Ishikawa (cell line): ENCODE measurements around the gene PRKCH.

Experiments
- CEBPB ChIP-seq: IDR thresholded peaks from 2 replicates; pipeline ENCODE4 v1.6.1; 2012
- CREB1 ChIP-seq: IDR thresholded peaks from 2 replicates; pipeline ENCODE4 v1.6.1; 2012; ENCODE audit warnings: low read depth
- EGR1 ChIP-seq: IDR thresholded peaks from 2 replicates; pipeline ENCODE4 v1.6.1; 2012
- EP300 ChIP-seq: IDR thresholded peaks from 2 replicates; pipeline ENCODE4 v1.6.1; 2012; ENCODE audit warnings: borderline replicate concordance
- FOXM1 ChIP-seq: IDR thresholded peaks from 2 replicates; pipeline ENCODE4 v1.6.1; 2012; ENCODE audit warnings: low read depth, borderline replicate concordance
- MAX ChIP-seq: IDR thresholded peaks from 2 replicates; pipeline ENCODE4 v1.6.1; 2012
- NFIC ChIP-seq: IDR thresholded peaks from 2 replicates; pipeline ENCODE4 v1.6.1; 2012
- RAD21 ChIP-seq: IDR thresholded peaks from 2 replicates; pipeline ENCODE4 v1.6.1; 2012; ENCODE audit warnings: low read depth
- REST ChIP-seq: IDR thresholded peaks from 2 replicates; pipeline ENCODE4 v1.6.1; 2012; ENCODE audit warnings: low read depth, mild to moderate bottlenecking
- TAF1 ChIP-seq: IDR thresholded peaks from 2 replicates; pipeline ENCODE4 v1.6.1; 2012; ENCODE audit warnings: low read depth, mild to moderate bottlenecking
- TCF12 ChIP-seq: IDR thresholded peaks from 2 replicates; pipeline ENCODE4 v1.6.1; 2012; ENCODE audit warnings: low read depth
- TEAD4 ChIP-seq: IDR thresholded peaks from 2 replicates; pipeline ENCODE4 v1.6.1; 2012
- USF1 ChIP-seq: IDR thresholded peaks from 2 replicates; pipeline ENCODE4 v1.6.1; 2012
- YY1 ChIP-seq: IDR thresholded peaks from 2 replicates; pipeline ENCODE4 v1.6.1; 2012; ENCODE audit warnings: low read depth
- ZBTB7A ChIP-seq: IDR thresholded peaks from 2 replicates; pipeline ENCODE4 v1.6.1; 2012; ENCODE audit warnings: low read depth

The PRKCH gene

GRCh38 chr14:61489932-61490331 is 168.6 kb downstream of the PRKCH start:
- TF ChIP-seq USF1 (no peak), REST (no peak), NFIC (no peak), EGR1 (no peak), CREB1 (no peak), FOXM1 (no peak), CEBPB (no peak), ZBTB7A (no peak), TCF12 (no peak), TAF1 (no peak), MAX (no peak)

GRCh38 chr14:61491224-61491623 is 169.8 kb downstream of the PRKCH start:
- TF ChIP-seq TCF12, result no peak
- no peak for TF ChIP-seq YY1
- TF ChIP-seq REST, result no peak
- no peak for TF ChIP-seq EP300
- TF ChIP-seq RAD21, result no peak
- no peak for TF ChIP-seq CREB1

- TF ChIP-seq CREB1, result no peak
- no peak for TF ChIP-seq EP300
- TF ChIP-seq TCF12, result no peak
- TF ChIP-seq TEAD4, result no peak
- TF ChIP-seq ZBTB7A, result no peak
- no peak for TF ChIP-seq REST
- TF ChIP-seq RAD21, result no peak
- no peak for TF ChIP-seq EGR1
- TF ChIP-seq NFIC, result no peak
- no peak for TF ChIP-seq YY1
- no peak for TF ChIP-seq FOXM1
- TF ChIP-seq CEBPB, result no peak
- no peak for TF ChIP-seq TAF1
- no peak for TF ChIP-seq MAX
- TF ChIP-seq USF1, result no peak
Observed at GRCh38 chr14:61491876-61492434, 170.6 kb downstream of the PRKCH start.

GRCh38 chr14:61492474-61492873 is 171.1 kb downstream of the PRKCH start:
- TF ChIP-seq CREB1, result no peak
- TF ChIP-seq CEBPB, result no peak
- TF ChIP-seq FOXM1, result no peak
- TF ChIP-seq TCF12, result no peak
- TF ChIP-seq REST, result no peak
- no peak for TF ChIP-seq EGR1
- TF ChIP-seq MAX, result no peak
- TF ChIP-seq ZBTB7A, result no peak
- no peak for TF ChIP-seq TEAD4
- no peak for TF ChIP-seq YY1
- TF ChIP-seq RAD21, result no peak
- no peak for TF ChIP-seq USF1
- no peak for TF ChIP-seq NFIC
- no peak for TF ChIP-seq TAF1
- TF ChIP-seq EP300, result no peak
